AG09309 (cell line): Measurements from ENCODE around the gene TGM4.

Source experiments
- DNase-seq: peaks from one replicate; pipeline ENCODE4 v3.0.0-alpha.2; 2010; ENCODE audit warnings: low read depth
- H3K4me3 ChIP-seq: 2 replicates; pipeline ENCODE4 v1.5.1; 2011; ENCODE audit warnings: mild to moderate bottlenecking, low read depth, low read length, moderate library complexity; ENCODE audit not compliant: control insufficient read depth
- CTCF ChIP-seq: IDR thresholded peaks from 2 replicates; pipeline ENCODE4 v1.5.1; 2011; ENCODE audit warnings: mild to moderate bottlenecking, low read depth, low read length, inconsistent platforms; ENCODE audit not compliant: insufficient read depth, control insufficient read depth; ENCODE audit errors: missing control alignments

TGM4 gene

GRCh38 chr3:44926921-44927320, 52.5 kb downstream of the TGM4 start:
- TF ChIP-seq CTCF, result no peak
- DNase-seq, result no peak
- no peak overlapping the region for H3K4me3 ChIP-seq

- no peak overlapping the region for H3K4me3 ChIP-seq
- no peak for DNase-seq
- no peak for TF ChIP-seq CTCF
These were observed 53.0 kb downstream of the TGM4 start for GRCh38 chr3:44927371-44927770.

- H3K4me3 ChIP-seq, result no peak overlapping the region
- DNase-seq, result no peak
- no peak for TF ChIP-seq CTCF
These were observed 55.4 kb downstream of the TGM4 start for GRCh38 chr3:44929782-44930181.

GRCh38 chr3:44930911-44931310, 56.5 kb downstream of the TGM4 start:
- no peak for TF ChIP-seq CTCF

GRCh38 chr3:44931791-44932190, 57.4 kb downstream of the TGM4 start:
- DNase-seq, result no peak
- no peak overlapping the region for H3K4me3 ChIP-seq
- no peak for TF ChIP-seq CTCF

More at GRCh38 chr3:44930911-44931310, 56.5 kb downstream of the TGM4 start:
- no peak overlapping the region for H3K4me3 ChIP-seq
- no peak for DNase-seq

GRCh38 chr3:44932271-44932670, 57.9 kb downstream of the TGM4 start:
- H3K4me3 ChIP-seq, result no peak overlapping the region
- no peak for TF ChIP-seq CTCF
- DNase-seq, result no peak
